Measurements from ENCODE around the gene CALM3.
A peak's percentile ranks its signal among the peaks of the same experiment; 100 is the strongest.

Gene CALM3

GRCh38 chr19:46609511-46610412 is 8.6 kb downstream of the CALM3 start:
- H3K4me3 ChIP-seq (ENCODE audit: low read depth in 1 of 2, low read length in 2 of 2): no peak overlapping the region
- no peak overlapping the region for H2AFZ ChIP-seq (ENCODE audit: low read depth, low read length)
- H3K36me3 ChIP-seq (ENCODE audit: insufficient read depth, low read length): peaks cover 59% of the 10 kb centered on the region
- no peak overlapping the region for H3K4me2 ChIP-seq (ENCODE audit: insufficient read depth, low read length)
- H3K9me3 ChIP-seq (ENCODE audit: insufficient read depth, low read length, severe bottlenecking): no peaks in the 10 kb centered on the region
- peaks cover 33% of the 10 kb centered on the region for H3K4me1 ChIP-seq (ENCODE audit: insufficient read depth, low read length)
- no peak for TF ChIP-seq CTCF (IDR thresholded peaks at IDR 0.05; ENCODE audit: borderline replicate concordance, extremely low read depth, low read length, poor library complexity, severe bottlenecking)
- TF ChIP-seq EZH2 (IDR thresholded peaks at IDR 0.05; ENCODE audit: borderline replicate concordance, low read depth, low read length, severe bottlenecking): no peak
- no peak overlapping the region for H3K27ac ChIP-seq (ENCODE audit: low read length)
- ATAC-seq (ENCODE audit: insufficient read depth, low read depth) (no peak), DNase-seq (no peak)
- H3K9ac ChIP-seq (ENCODE audit: low read depth, low read length): no peak overlapping the region
- H4K20me1 ChIP-seq (ENCODE audit: insufficient read depth, low read length): peaks cover 54% of the 10 kb centered on the region
- H3K79me2 ChIP-seq (ENCODE audit: insufficient read depth, low read length): peaks cover 22% of the 10 kb centered on the region
- no peaks in the 10 kb centered on the region for H3K27me3 ChIP-seq (ENCODE audit: insufficient read depth, low read length, poor library complexity)

GRCh38 chr19:46610413-46610775 is 9.3 kb downstream of the CALM3 start:
- H3K4me1 ChIP-seq (ENCODE audit: insufficient read depth, low read length): peaks cover 30% of the 10 kb centered on the region
- H3K9ac ChIP-seq (ENCODE audit: low read depth, low read length): no peak overlapping the region
- ATAC-seq (ENCODE audit: insufficient read depth, low read depth) (no peak), DNase-seq (no peak)
- no peaks in the 10 kb centered on the region for H3K27me3 ChIP-seq (ENCODE audit: insufficient read depth, low read length, poor library complexity)
- peaks cover 16% of the 10 kb centered on the region for H3K79me2 ChIP-seq (ENCODE audit: insufficient read depth, low read length)
- no peak overlapping the region for H2AFZ ChIP-seq (ENCODE audit: low read depth, low read length)
- H4K20me1 ChIP-seq (ENCODE audit: insufficient read depth, low read length): peaks cover 48% of the 10 kb centered on the region
- H3K4me3 ChIP-seq (ENCODE audit: low read depth in 1 of 2, low read length in 2 of 2): no peak overlapping the region
- H3K4me2 ChIP-seq (ENCODE audit: insufficient read depth, low read length): no peak overlapping the region
- H3K9me3 ChIP-seq (ENCODE audit: insufficient read depth, low read length, severe bottlenecking): no peaks in the 10 kb centered on the region
- TF ChIP-seq EZH2 (IDR thresholded peaks at IDR 0.05; ENCODE audit: borderline replicate concordance, low read depth, low read length, severe bottlenecking): no peak
- TF ChIP-seq CTCF (IDR thresholded peaks at IDR 0.05; ENCODE audit: borderline replicate concordance, extremely low read depth, low read length, poor library complexity, severe bottlenecking): no peak
- H3K27ac ChIP-seq (ENCODE audit: low read length): no peak overlapping the region
- peaks cover 53% of the 10 kb centered on the region for H3K36me3 ChIP-seq (ENCODE audit: insufficient read depth, low read length)

GRCh38 chr19:46610851-46611770 is 10.0 kb downstream of the CALM3 start:
- Histone ChIP-seq H3K9ac (ENCODE audit: low read depth, low read length) (no peak overlapping the region), H3K27me3 (ENCODE audit: insufficient read depth, low read length, poor library complexity) (no peaks in the 10 kb centered on the region)
- no peak for TF ChIP-seq EZH2 (IDR thresholded peaks at IDR 0.05; ENCODE audit: borderline replicate concordance, low read depth, low read length, severe bottlenecking)
- TF ChIP-seq CTCF (IDR thresholded peaks at IDR 0.05; ENCODE audit: borderline replicate concordance, extremely low read depth, low read length, poor library complexity, severe bottlenecking): no peak

More at GRCh38 chr19:46610851-46611770, 10.0 kb downstream of the CALM3 start:
- ATAC-seq (ENCODE audit: insufficient read depth, low read depth): peak; percentile 51
- Histone ChIP-seq H4K20me1 (ENCODE audit: insufficient read depth, low read length) (peaks cover 41% of the 10 kb centered on the region), H3K4me2 (ENCODE audit: insufficient read depth, low read length) (no peak overlapping the region), H3K4me3 (ENCODE audit: low read depth in 1 of 2, low read length in 2 of 2) (no peak overlapping the region), H3K4me1 (ENCODE audit: insufficient read depth, low read length) (peaks cover 34% of the 10 kb centered on the region), H3K9me3 (ENCODE audit: insufficient read depth, low read length, severe bottlenecking) (no peaks in the 10 kb centered on the region), H2AFZ (ENCODE audit: low read depth, low read length) (no peak overlapping the region), H3K27ac (ENCODE audit: low read length) (peak overlapping the region; percentile 22), H3K79me2 (ENCODE audit: insufficient read depth, low read length) (peaks cover 9% of the 10 kb centered on the region), H3K36me3 (ENCODE audit: insufficient read depth, low read length) (peaks cover 45% of the 10 kb centered on the region)
- peak; percentile 48 for DNase-seq
